Fibroblast of skin of scalp (primary cell): ENCODE results near the gene RGSL1.
A peak's percentile ranks its signal among the peaks of the same experiment; 100 is the strongest.

Source experiments
- DNase-seq: peaks from one replicate; pipeline ENCODE4 v3.0.0-alpha.2; 2013

RGSL1 gene

DNA sequence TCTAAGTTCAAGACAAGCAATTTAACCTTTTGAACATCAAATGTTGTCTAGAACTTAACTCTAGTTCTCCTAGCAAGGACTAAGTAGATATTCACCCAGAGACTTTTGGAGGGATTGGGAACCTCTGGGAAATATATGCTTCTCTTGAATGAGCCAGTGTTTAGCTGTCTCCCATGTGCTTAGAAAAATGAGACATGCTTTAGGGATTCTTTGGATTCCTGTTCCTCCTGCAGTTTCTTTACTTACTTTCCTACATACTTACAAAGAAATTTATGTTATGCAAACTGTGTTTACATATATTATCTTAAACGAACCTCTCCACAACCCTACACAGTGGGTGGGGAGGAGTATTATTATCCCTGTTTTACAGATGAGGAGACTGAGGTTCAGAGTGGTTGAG is 99.9 kb downstream of the RGSL1 start:
- DNase-seq, result peak; percentile 21

DNA sequence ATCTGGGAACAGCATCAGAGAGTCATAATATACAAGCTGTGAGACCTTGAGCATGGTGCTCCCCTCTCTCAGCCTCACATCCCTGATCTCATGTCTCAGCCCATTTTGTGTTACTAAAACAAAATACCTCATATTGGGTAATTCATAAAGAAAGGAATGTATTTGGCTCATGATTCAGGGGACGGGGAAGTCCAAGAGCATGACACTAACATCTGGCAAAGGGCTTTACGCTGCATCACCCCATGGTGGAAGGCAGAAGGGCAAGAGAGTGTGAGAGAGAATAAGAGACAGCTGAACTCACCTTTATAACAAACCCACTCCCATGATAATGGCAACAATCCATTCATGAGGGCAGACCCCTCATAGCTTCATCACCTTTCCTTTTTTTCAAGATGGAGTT is 102.6 kb downstream of the RGSL1 start:
- DNase-seq, result no peak

DNA sequence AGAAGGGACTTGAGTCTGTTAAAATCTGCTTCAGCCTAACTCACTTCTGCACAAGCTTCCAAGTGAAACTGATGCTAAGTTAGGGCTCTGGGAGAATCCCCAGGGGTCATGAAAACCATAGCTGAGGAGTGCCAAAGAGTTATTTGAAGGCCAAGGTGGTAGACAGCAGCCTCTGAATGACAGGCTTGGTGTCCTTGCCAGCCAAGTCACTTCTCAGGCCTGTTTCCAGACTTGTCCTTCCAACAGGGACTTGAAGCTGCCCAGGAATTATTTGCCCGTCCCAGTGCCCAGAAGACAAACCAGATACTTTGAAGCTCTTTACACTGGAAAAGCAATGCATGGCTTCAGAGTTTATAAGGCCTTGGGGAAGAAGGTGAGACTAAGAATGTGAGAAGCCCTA is 105.5 kb downstream of the RGSL1 start:
- no peak for DNase-seq

DNA sequence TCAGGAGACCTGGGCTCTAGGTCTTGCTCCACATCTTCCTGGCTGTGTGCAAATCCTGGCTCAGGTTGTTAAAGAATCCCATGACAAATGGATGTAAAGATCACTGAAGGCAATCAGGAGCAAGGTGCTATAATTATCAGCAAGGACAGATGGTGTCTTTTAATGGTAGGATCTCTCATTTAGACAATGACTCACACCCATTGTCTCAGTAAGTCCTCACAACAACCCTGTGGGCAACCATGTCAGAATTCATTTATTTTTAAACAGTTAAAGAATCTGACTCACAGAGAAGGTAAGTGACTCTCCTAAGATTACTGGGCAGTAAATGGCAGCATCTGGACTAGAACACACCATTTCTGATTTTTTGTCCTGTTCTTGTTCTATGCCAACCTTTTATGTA is 106.3 kb downstream of the RGSL1 start:
- DNase-seq, result no peak

DNA sequence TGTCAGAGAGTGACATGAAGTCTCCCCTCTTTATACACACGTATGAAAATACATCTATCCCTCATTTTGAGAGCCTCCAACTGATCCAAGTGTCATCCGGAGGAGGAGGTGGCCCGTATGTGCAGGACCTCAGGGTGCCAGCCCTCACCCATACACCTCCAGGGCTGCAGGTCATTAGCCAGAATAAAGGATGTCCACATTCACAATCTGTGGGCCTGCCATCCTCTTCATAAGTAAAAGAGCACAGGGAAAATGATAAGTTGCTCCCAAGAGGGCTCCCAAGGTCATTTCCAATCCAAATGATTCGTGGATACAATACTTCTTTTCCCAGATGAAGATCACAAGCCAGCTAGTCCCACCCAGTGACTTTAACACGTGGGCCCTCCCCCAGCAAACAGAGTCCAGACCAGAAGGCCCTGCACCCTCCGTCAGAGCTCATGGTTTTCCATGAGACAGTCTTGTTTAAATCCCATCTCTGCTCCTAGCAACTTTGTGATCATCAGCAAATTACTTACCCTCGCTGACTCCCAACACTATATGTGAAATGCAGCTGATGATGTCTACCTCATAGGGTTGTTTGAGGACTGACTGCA is 110.5 kb downstream of the RGSL1 start:
- DNase-seq, result no peak

DNA sequence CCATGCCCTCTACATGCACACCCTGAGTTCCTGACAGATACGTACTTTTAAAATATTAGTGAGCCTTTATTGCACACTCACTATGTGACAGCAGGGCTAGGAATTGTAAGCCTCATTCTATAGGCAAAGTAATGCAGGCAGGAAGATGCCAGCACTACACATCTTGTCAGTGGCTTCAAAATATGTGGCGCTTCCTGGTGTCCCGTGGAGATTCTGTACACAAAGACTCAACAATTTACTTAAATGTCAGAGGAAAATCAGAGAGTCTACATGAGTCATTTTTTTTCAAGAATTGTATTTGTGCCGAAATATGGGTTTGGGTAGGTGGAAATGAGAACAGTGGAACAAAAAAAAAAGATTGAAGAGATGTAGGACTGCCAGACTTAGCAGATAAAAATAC is 111.5 kb downstream of the RGSL1 start:
- no peak for DNase-seq

DNA sequence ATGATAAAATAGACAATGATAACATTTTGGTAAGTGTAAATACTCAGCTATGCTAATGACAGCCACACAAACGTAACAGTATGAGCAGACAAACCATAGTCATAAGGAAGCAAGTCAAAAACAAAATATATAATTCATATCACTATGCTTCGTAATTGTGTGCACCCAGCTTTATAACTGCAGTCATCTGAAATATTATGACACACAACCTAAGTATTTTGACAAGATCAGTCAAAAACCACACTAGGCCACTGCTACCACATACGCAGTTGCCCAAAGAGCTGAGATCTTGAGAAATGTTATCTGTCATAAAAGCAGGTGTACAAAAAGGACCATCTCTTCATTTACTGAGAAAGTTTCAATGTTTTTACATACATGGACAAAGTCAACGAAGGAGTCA is 113.1 kb downstream of the RGSL1 start:
- no peak for DNase-seq

DNA sequence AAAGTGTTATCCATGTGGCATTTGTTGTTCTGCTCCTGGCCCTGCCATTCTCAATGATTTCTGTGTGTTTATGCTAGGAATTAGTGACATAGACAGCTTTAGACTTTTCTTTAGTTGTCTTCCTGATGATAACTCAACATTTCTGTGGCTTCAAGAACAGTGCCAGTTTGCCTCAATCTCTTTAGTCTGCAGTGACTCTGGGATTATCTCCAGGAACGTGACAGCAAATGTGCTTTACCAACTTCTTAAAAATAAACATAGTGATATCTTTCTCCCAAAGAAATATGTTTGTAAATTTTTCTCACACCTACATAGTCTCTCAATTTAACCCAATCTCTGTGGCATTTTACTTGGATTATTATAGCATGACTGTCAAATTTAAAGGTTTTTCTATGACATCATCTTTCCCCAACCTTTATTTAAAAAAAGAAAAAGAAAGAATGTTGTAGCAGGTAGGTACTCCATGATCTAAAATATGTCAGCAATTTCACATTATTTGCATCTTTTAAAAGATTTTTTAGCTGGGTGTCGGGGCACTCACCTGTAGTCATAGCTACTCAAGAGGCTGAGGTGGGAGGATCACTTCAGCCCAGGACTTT is 114.6 kb downstream of the RGSL1 start:
- DNase-seq, result no peak

DNA sequence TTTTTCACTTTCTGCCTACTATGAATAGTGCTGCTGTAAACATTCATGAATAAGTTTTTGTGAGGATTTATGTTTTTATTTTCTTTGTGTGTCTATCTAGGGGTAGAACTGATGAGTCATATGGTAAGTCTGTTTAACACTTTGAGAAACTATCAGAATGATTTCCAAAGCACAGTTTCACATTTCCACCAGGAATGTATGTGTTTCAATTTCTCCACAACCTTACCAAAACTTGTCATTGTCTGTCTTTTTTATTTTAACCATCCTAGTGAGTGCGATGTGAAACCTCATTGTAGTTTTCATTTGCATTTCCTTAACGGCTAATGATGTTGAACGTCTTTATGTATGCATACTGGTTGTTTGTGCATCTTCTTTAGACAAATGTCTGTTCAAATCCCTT is 115.6 kb downstream of the RGSL1 start:
- no peak for DNase-seq

DNA sequence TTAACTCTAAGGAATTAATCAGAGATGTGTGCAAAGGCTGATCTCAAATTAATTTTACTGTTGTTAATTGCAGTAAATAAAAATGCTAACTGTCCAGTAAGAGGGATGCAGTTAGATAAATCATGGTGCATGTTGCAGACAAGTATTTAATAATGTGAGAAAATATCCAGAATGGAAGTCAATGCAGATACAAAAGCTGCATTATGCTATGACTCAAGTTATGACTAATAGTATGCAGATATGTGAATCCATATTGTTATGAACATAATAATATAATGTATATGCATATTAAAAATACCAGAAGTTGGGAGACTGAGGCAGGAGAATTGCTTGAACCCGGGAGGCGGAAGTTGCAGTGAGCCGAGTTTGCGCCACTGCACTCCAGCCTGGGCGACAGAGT is 117.7 kb downstream of the RGSL1 start:
- no peak for DNase-seq

DNA sequence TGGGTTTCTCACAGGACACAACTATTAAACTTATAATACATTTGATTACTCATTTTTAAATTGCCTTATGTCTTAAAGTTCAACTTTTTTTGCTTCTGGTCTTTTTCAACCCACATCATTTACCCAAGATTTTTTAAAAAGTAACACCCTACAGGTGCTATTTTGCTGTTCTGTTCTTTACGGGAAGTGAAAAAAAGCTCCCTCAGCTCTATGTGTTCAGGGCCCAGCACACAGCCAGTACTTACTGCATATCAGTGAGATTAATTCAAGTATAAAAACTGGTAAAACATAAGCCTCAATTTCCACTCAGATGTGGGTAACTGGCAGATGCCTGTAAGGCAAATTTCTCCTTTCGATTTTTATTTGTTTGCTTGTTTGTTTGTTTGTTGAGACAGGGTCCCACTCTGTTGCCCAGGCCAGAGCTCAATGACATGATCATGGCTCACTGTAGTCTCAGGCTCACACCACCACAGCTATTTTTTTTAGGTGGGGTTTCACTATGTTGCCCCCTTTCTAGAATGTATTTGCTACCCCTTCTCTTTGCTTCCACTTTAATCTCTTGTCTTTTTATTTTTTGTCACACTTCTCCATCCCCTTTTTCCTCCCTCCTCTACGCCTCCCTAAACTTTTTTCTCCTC is 118.8 kb downstream of the RGSL1 start:
- no peak for DNase-seq

DNA sequence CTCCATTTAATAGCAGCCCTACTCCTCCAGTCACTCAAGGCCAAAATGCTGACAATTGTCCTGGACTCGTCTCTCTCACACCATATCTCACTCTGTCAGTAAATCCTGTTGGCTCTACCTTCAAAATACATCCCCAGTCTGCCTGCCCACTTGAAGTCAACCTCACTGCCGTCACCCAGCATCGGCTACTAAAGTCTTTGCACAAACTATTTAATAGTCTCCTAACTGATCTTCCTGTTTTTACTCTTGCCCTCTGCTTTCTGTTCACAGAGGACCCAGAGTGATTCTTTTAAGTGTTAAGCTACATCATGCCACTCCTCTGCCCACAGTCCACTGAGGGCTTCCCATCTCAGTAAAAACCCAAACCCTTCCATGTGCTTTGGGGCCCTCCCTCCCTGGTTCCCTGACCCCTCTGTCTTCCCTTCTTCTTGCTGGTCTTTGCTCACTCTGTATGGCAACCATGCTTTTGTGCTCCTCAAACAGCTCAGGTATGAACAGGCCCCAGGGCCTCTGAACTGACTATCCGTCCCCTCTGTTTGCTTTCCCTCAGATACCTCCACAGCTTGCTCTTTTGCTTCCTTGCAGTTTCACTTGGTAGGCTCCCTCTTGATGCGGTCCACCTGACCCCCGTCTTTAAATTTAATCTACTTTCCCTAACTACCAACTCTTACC is 120.1 kb downstream of the RGSL1 start:
- DNase-seq, result no peak

DNA sequence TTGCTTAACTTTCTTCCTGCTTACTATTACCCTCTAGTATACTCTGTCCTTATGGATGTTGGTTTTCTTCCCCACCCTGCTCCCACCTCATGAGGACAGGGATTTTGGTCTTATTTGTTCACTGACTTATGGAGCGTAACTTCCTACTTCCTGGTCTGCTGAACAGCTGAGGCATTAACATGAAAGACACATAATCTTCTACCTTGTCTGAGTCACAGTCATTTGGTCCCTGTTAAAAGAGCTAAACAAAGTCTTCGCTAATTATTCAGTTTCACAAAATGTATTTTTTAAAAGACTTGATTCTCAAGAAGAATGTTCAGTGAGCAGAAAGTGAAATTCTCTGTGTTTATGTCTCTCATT is 120.6 kb downstream of the RGSL1 start:
- no peak for DNase-seq

DNA sequence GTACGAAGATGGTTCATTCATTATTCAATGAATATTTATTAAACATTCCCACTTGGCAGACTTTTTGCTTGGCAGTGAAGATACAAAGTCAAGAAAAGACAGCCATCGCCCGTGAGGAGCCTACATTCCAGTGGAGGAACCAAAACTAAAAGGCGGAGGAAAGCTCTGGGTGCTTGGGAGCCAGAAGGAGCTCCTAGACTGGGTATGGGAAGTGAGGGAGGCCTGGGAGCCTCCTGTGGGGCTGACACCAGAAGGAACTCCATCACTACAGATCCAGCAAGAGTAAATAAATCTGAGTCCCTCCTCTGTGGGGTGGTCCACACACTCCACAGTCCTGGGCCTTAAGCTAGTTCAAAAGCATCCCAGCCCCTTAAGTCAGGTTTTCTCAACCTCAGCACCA is 124.2 kb downstream of the RGSL1 start:
- DNase-seq, result no peak

DNA sequence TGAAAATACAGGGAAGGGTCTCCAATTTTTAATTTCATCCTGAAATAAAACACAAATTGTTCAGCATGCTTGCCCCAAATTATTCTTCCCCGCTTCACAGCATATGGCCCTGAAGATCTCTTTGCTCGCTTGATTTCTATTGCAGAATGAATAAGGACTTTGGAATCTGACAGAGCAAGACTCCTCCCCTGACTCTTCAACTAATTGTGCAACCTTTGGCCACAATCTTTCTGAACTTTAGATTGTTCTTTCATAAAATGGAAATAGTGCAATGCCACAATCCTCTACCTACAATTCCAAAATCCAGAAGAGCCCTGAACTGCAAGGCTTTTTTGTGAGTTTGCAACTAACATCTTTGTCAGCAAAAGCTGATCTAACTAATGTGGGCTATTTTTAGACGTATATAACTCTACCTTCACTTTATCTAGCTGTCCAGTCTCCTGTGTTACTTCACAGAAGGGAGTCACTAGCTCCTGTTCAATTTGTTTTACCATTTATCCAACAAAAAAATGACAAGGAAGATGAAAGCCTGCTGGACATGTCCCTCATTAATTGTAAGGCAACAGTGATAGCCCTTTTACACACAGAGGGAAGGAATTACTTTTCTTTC is 125.7 kb downstream of the RGSL1 start:
- DNase-seq, result peak; percentile 37

DNA sequence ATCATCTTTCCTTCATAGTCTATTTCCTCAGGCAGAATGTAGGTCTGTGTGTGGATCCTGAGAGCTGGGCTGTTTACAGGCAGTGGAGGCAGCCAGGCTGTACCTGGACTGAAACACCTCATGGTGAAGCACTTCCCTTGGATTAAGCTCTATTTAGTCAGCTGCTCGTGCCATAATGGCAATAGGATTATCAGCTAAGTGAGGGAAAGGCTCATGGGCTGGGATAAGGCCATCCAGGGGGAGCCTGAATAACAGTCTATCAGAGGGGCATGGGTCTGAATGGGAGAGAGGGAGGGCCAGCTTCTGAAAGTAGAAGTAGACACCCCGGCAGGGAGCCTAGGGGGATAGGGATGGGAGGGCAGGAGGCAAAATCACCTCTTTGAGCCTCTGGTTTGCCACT is 130.8 kb downstream of the RGSL1 start:
- DNase-seq, result no peak

DNA sequence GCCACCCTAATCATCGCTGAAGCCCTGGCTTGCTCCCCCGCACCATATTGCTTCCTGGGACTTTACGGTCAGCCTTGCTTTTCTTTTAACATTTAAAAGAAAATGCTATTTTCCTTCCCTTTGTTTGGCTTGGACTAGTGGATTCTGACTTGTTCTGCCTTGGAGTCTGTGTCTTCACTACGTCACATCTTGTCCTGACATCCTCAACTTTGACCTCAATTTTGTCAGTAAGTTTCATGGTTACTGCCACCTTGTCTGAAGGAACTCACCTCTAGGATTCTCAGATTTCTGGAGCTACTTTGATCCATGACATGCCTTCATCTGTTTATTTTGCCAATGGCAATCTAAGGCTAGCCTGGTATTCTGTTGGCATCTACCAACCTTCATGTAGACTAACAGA is 134.8 kb downstream of the RGSL1 start:
- DNase-seq, result no peak

DNA sequence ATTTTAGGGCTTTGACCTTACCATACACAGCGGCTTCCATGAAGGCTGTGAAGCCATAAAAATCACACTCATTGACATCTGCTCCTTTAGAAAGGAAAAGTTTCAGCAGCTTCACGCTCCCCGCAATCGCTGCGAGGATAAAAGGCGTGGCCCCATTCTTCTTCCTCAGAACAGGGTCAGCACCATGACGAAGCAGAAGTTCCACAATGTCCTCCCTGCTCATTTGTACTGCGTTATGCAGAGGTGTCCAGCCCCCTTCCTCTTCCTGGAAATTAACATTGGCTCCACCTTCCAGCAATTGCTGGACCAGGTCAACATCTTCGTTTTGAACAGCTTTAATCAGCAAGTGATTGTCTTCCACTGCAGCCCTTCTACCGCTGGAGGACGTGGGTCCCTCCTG is 136.4 kb downstream of the RGSL1 start:
- no peak for DNase-seq

DNA sequence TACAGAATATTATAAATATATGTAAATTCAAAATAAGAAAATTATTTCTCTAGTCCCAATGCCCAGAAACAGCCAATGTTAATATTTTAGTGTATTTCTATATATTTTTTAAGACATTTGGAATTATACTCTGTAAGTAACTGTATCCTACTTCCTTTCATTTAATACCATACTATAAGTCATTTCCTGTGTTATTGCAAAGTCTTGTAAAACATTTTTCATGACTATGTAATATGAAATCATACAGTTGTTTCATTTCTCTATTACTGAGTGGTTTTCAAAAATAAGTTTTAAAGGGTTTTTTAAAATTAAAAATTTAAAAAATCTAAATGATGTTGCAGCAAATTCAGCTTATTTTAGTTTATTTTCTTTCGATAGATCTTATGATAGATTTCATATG is 137.1 kb downstream of the RGSL1 start:
- no peak for DNase-seq

DNA sequence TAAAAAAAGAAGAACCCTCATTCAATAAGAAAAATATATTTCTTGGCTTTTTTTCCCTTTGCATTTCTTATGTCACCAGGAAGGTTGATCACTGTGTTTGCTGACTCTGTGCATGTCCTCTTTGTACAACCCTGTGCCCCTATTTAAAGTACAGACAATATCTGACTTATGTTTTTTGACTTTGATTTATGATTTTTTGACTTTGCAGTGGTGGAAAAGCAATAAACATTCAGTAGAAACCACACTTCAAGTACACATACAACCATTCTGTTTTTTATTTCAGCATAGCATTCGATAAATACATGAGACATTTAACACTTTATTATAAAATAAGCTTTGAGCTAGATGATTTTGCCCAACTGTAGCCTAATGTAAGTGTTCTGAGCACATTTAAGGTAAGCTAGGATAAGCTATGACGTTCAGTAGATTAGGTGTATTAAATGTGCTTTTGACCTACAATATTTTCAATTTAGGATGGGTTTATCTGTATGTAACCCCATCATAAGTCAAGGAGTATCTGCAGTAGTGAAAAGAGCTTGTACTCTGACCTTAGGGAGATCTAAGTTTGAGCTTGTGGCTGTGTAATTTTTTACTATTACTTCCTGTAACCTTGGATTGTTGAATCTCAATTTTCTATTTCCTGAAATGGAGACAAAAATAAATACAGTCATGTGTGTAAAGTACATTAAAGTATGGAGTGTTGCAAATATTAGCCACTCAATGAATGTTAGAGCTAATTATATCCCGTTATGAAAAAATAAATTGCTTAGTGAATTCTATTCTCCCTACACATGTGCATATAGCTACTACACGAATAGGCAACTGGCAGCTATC is 137.9 kb downstream of the RGSL1 start:
- no peak for DNase-seq

DNA sequence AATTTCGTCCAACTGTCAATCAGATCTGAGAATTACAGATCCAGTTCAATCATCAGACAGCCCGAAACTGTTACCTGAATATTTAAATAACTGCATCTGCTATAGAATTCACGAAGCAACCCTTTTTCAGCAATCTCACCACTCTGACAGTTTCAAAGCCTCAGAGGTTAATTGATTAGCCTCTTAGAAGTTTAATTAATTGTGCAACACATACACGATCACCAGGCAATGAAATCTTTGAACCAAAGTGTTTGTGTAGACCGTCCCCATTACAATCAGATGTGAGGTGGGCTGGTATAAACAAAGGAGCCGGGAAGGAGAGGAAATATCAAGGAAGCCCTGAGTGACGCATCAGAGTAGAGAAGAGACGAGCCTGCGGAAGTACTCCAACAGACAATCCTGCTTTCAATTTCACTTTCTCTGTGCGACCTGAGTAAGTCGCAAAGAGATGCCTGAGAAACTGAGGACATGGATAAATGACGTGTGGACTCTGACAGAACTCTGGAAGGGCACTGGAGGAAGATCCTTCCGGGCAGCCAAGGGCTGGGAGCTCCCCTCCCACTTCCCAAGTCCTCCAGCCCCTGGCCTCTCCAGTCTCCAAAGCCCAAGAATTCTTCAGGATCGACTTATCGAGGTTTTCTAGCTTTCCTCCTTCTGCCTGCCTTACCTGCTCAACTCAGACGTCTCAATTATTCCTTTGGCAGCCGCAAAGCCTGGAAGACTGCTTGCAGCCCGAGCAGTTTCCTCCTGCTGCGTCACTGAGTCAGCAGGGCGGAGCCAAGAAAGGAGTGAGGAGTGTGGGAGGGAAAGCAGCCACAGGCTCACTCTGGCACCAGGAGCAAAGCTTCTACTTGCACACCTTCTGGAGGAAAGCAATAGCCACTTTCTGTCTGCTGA is 138.8 kb downstream of the RGSL1 start, which contains the start of gene RNASEL:
Gene RNASEL (minus strand): TSS at position 757 of the 897 bp plus-strand sequence. CDS start 2,450 bp downstream, outside the sequence.
- peak; percentile 57 for DNase-seq
